Activated T-cell treated with anti-CD3 and anti-CD28 coated beads for 24 hours (primary cell): Measurements from ENCODE around the gene ABCC11.
"Not testable (repeated sequence)": the region's sequence is repeated elsewhere in the genome, so short reads cannot be mapped to it uniquely, and the experiment has no call there.

ENCODE experiments used
- DNase-seq: peaks from one replicate; pipeline ENCODE4 v3.0.0-alpha.2; 2020; ENCODE audit warnings: low read depth

Gene ABCC11

GRCh38 chr16:48201515-48202201 is 45.7 kb downstream of the ABCC11 start:
- DNase-seq, result no peak

- DNase-seq, result no peak
Observed at GRCh38 chr16:48197294-48197693, 50.0 kb downstream of the ABCC11 start.

- no peak for DNase-seq
Observed at GRCh38 chr16:48194828-48195556, 52.3 kb downstream of the ABCC11 start.

GRCh38 chr16:48193846-48194245 is 53.5 kb downstream of the ABCC11 start:
- no peak for DNase-seq

- no peak for DNase-seq
Observed at GRCh38 chr16:48188449-48189102, 58.8 kb downstream of the ABCC11 start.

- DNase-seq, result no peak
Observed at GRCh38 chr16:48187779-48188178, 59.6 kb downstream of the ABCC11 start.

GRCh38 chr16:48184681-48185080 is 62.7 kb downstream of the ABCC11 start:
- DNase-seq, result no peak

- DNase-seq, result no peak
Observed at GRCh38 chr16:48182979-48183537, 64.3 kb downstream of the ABCC11 start.

- not testable (repeated sequence) for DNase-seq
Observed at GRCh38 chr16:48181746-48182520, 65.4 kb downstream of the ABCC11 start.

GRCh38 chr16:48180868-48181480 is 66.4 kb downstream of the ABCC11 start:
- DNase-seq, result no peak

- no peak for DNase-seq
Observed at GRCh38 chr16:48176635-48177408, 70.5 kb downstream of the ABCC11 start.

- no peak for DNase-seq
Observed at GRCh38 chr16:48173889-48174288, 73.5 kb downstream of the ABCC11 start.

GRCh38 chr16:48172682-48173081 is 74.7 kb downstream of the ABCC11 start:
- DNase-seq, result no peak

- DNase-seq, result no peak
Observed at GRCh38 chr16:48169896-48170295, 77.4 kb downstream of the ABCC11 start.

GRCh38 chr16:48168075-48168474 is 79.3 kb downstream of the ABCC11 start:
- DNase-seq, result no peak

- DNase-seq, result not testable (repeated sequence)
Observed at GRCh38 chr16:48166617-48167016, 80.7 kb downstream of the ABCC11 start.

GRCh38 chr16:48165961-48166578 is 81.3 kb downstream of the ABCC11 start:
- no peak for DNase-seq

- peak; percentile 68 for DNase-seq
Observed at GRCh38 chr16:48164907-48165715, 82.2 kb downstream of the ABCC11 start.

- no peak for DNase-seq
Observed at GRCh38 chr16:48162839-48163410, 84.4 kb downstream of the ABCC11 start.
